Measurements from ENCODE around the gene EXOSC2.
"Not testable (repeated sequence)": the region's sequence is repeated elsewhere in the genome, so short reads cannot be mapped to it uniquely, and the experiment has no call there.

The EXOSC2 gene

GRCh38 chr9:130668659-130669058 is 24.9 kb upstream of the EXOSC2 start:
- no peak for FAIRE-seq

GRCh38 chr9:130669965-130670364 is 23.6 kb upstream of the EXOSC2 start:
- no peak for FAIRE-seq

GRCh38 chr9:130670644-130671043 is 22.9 kb upstream of the EXOSC2 start:
- FAIRE-seq, result no peak

- FAIRE-seq, result no peak
Observed at GRCh38 chr9:130672466-130672865, 21.1 kb upstream of the EXOSC2 start.

DNA sequence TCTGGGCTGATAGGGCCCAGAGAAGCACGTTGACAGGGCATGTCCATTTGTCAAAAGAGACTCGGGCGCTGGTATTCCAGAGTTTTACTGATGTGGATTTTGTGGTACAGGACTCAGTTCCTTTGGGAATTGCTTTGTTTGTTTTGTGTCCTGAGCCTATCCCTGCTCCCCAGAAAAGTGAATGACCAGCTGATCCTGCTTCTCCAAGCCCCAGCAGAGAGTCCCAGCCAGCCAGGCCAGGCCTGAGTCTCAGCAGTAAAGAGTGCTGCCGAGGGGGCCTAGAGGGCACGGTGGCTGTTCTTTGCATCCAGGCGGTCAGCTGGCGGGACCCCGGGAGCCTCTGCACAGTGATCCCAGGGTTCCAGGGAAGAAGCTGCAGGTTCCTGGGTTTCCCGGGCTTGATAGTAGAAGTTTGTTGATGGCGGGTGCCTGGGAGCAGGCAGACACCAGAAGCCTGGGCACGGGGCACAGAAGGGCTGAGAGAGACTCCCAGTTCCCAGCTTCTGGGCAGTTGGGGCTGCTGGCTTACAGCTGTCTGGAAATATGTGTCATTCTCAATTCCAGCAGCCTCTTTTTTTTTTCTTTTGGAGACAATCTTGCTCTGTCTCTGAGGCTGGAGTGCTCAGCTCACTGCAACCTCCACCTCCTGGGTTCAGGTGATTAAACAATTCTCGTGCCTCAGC is 20.5 kb upstream of the EXOSC2 start:
- no peak for FAIRE-seq

- FAIRE-seq, result no peak
Observed at GRCh38 chr9:130675396-130675795, 18.2 kb upstream of the EXOSC2 start.

GRCh38 chr9:130677252-130677651 is 16.3 kb upstream of the EXOSC2 start:
- no peak for FAIRE-seq

DNA sequence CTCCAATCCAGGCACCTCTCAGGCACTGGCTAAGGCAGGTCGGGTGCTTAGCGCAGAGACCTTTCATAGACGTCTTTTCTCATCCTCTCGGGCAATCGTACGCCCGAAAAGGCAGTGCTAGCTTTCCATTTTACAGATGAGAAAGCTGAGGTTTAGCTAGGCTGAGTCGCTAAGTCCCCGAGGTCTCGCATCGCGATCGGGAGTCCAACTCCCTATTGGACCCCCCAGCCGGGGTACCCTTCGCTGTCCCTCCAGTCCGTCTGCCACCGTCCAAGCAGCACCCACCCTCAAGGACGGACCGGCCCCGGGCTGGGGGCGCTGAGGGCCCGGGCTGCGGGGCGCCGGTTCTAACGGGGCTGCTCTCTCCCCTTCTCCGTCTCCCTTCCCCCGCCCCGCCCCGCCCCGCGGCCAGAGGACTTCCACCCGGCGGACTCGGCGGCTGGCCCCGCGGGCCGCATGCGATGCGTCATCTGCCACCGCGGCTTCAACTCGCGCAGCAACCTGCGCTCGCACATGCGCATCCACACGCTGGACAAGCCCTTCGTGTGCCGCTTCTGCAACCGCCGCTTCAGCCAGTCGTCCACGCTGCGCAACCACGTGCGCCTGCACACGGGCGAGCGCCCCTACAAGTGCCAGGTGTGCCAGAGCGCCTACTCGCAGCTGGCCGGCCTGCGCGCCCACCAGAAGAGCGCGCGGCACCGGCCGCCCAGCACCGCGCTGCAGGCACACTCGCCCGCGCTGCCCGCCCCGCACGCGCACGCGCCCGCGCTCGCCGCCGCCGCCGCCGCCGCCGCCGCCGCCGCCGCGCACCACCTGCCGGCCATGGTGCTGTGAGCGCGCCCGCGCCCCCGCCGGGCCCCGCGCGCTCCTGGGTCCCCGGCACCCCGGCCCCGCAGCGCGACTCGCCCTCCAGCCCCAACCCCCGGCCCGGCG is 12.5 kb upstream of the EXOSC2 start:
- no peak for FAIRE-seq

- no peak for FAIRE-seq
Observed at GRCh38 chr9:130681769-130682420, 11.7 kb upstream of the EXOSC2 start.

DNA sequence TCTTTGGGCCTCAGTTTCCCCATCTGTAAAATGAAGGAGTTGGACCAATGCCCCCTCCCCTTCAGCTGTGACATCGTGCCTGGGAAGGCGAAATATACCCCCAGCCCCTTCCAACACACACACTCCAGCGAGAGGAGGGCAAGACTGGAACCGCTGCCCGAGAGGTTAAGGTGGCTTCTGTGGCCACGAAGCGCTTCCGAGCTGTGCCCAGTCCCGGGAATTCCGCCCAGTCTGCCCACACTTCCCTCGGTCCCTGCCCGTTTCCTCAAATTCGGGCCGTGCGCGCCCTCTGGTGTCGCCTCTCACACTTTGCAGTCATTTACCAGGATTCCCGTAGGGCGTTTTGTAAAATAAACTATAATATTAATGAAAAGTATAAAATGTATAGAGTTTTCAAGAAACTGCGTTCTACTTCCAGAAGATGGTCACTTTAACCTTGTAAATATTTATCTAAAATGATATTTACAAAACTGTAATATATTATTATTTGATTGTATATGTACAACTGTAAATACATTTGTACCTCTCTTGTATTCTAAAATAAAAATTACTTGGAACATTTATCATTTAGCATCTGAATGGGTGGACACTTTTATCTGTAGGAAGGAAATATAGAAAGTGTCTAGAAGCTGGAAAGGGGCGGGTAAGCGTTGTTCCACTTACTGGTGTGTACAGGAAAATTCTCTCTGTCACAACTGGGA is 11.0 kb upstream of the EXOSC2 start:
- no peak for FAIRE-seq

GRCh38 chr9:130685104-130685503 is 8.5 kb upstream of the EXOSC2 start:
- no peak for FAIRE-seq

GRCh38 chr9:130685945-130686344 is 7.6 kb upstream of the EXOSC2 start:
- FAIRE-seq, result not testable (repeated sequence)

DNA sequence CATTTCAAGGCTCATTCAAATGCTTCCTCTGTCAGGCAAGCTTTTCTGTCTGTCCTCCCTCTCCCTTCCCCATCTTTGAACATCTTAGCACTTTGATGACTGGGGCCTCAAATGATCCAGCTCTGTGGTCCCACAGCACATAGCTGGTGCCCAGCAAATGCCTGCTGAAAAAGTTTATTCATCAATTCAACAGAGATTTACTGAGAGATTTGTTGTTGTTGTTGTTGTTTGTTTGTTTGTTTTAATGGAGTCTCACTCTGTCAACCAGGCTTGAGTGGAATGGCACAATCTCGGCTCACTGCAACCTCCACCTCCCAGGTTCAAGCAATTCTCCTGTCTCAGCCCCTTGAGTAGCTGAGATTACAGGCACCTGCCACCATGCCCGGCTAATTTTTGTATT is 6.0 kb upstream of the EXOSC2 start:
- no peak for FAIRE-seq

DNA sequence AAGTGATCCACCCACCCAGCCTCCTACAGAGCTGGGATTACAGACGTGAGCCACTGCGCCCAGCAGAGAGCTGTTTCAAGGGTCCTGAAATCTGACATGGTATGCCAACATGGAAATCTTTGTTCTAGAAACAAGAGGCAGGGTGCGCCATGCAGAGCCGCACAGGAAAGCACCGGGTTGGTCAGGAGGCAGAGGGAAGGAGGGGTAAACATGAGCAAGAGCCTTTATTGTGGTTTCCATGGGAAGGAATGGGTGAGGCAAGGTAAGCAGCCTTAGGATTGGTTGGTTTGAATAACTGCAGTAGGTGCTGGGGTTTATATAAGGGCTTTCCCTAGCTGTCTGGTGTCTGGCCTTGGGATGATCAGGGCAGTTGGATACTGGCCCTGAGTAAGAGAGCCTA is 5.5 kb upstream of the EXOSC2 start:
- FAIRE-seq, result no peak

GRCh38 chr9:130689572-130689936 is 4.0 kb upstream of the EXOSC2 start:
- FAIRE-seq, result no peak

DNA sequence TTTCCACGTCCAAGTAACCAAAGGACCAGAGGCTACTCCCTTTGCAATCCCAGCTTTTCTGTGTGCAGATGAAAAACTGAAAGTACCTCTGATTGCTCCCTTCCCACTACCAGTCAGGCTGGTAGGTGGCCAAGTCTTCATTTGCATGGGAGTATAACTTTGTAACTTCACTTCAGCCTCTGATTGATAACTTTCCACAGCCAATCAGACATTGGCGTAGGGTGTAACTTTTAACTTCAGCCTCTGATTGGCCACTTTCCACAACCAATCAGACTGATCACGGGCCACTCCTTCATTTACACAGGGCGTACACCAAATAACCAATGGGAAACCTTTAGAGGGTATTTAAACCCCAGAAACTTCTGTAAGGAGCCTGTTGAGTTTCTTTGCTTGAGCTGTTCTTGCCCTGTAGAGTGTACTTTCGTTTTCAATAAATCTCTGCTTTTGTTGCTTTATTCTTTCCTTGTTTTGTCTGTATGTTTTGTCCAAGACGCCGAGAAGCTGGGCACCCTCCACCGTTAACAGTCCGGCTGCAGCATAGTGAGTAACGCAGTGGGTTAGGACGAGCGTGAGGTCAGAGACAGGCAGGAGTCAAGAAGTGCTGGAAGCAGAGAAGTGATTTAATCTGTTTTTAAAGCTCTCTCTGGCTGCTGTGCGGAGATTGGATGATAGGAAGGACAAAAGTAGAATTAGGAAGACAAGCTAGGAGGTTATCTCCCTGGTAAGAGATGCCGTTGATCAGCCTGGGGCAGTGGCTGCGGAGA is 3.5 kb upstream of the EXOSC2 start:
- no peak for FAIRE-seq

GRCh38 chr9:130692321-130692720 is 1.3 kb upstream of the EXOSC2 start:
- FAIRE-seq, result no peak

- FAIRE-seq, result no peak
Observed at GRCh38 chr9:130693101-130693425, 517 bp upstream of the EXOSC2 start.

DNA sequence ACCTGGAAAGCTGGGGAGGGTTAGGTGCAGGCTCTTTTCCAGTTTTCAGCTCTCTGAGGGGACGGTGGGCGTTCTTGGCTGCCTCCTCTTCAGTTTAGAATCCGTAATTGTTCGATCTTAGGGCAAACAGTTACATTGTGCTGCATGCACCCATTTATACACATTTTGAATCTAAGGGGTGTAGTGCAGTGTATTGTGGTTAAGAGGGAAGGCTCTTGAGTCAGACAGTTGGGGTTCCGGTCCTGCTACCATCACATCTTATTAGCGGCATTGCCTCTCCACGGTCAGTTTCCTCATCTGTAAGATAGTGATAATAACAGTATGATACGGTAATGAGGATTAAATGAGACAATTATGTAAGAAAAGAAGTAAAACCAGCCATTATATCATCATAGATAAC is 625 bp downstream of the EXOSC2 start:
- FAIRE-seq, result no peak

- no peak for FAIRE-seq
Observed at GRCh38 chr9:130696139-130696650, 2.6 kb downstream of the EXOSC2 start.

- no peak for FAIRE-seq
Observed at GRCh38 chr9:130696996-130697395, 3.4 kb downstream of the EXOSC2 start.

- no peak for FAIRE-seq
Observed at GRCh38 chr9:130698514-130698913, 4.9 kb downstream of the EXOSC2 start.

All from islet of Langerhans (tissue), 1 donor.